Stimulated activated CD4-positive, alpha-beta T cell treated with anti-CD3 and anti-CD28 coated beads, Interleukin-1b, Interleukin-23, amount 100 ng/mL, for 4 hours (primary cell): ENCODE data around the gene KCNT2.

ENCODE experiments used
- DNase-seq, 2 donors: peaks; one replicate each; pipeline ENCODE4 v3.0.0-alpha.2; 2020; ENCODE audit warnings: low read depth in 2 of 2

KCNT2 gene

GRCh38 chr1:196450143-196451095 is 157.8 kb downstream of the KCNT2 start:
- no peak for DNase-seq

- no peak for DNase-seq
These were observed 158.8 kb downstream of the KCNT2 start for GRCh38 chr1:196449460-196449859.

- DNase-seq = no peak
These were observed 162.5 kb downstream of the KCNT2 start for GRCh38 chr1:196445775-196446174.

GRCh38 chr1:196444634-196445033 is 163.6 kb downstream of the KCNT2 start:
- DNase-seq = no peak

- DNase-seq = no peak
These were observed 165.9 kb downstream of the KCNT2 start for GRCh38 chr1:196442366-196442765.

- no peak for DNase-seq
These were observed 167.5 kb downstream of the KCNT2 start for GRCh38 chr1:196440711-196441110.

- no peak for DNase-seq
These were observed 169.9 kb downstream of the KCNT2 start for GRCh38 chr1:196438329-196438728.

- no peak for DNase-seq
These were observed 170.6 kb downstream of the KCNT2 start for GRCh38 chr1:196437671-196438070.

GRCh38 chr1:196433000-196433399 is 175.2 kb downstream of the KCNT2 start:
- DNase-seq = no peak

GRCh38 chr1:196427976-196428734 is 180.1 kb downstream of the KCNT2 start:
- DNase-seq = no peak

GRCh38 chr1:196425513-196425912 is 182.7 kb downstream of the KCNT2 start:
- no peak for DNase-seq

GRCh38 chr1:196423612-196424011 is 184.6 kb downstream of the KCNT2 start:
- no peak for DNase-seq

- DNase-seq = no peak
These were observed 189.5 kb downstream of the KCNT2 start for GRCh38 chr1:196418772-196419171.

GRCh38 chr1:196415978-196416377 is 192.3 kb downstream of the KCNT2 start:
- DNase-seq = no peak

- DNase-seq = no peak
These were observed 195.9 kb downstream of the KCNT2 start for GRCh38 chr1:196412326-196412725.

- DNase-seq = no peak
These were observed 197.5 kb downstream of the KCNT2 start for GRCh38 chr1:196410768-196411167.

- DNase-seq = no peak
These were observed 198.7 kb downstream of the KCNT2 start for GRCh38 chr1:196409586-196409985.

GRCh38 chr1:196407358-196408051 is 200.7 kb downstream of the KCNT2 start:
- DNase-seq = no peak

GRCh38 chr1:196405839-196406238 is 202.4 kb downstream of the KCNT2 start:
- DNase-seq = no peak

- no peak for DNase-seq
These were observed 204.2 kb downstream of the KCNT2 start for GRCh38 chr1:196403803-196404690.

- DNase-seq = no peak
These were observed 206.3 kb downstream of the KCNT2 start for GRCh38 chr1:196401891-196402290.
